ENCODE data around the gene CFAP97D2. TPM values are rescaled to one million over a fixed set of nuclear protein-coding genes. Genes with fewer than 3 reads are reported as not detected.

The CFAP97D2 gene
- total RNA-seq, 1 experiment from 2014 or later: not detected

DNA sequence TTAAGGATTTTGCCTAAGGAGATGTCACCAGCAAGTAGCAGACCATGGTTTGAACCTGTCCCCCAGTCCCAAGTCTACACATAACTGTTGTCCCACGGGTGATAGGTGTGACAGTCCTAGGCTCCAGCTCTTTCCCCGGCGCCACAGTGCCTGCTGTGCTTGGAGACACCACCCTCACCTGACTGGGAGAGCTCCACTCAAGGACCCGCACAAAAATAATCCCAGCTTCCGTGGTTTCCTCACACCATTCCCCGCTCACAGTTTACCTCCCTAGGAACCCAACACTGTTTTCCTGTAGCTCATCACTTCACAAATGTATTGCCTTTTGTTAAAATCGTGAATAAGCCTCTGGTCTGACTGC, 26.8 kb upstream of the CFAP97D2 start (continued):
- TF ChIP-seq ARID4B (CRISPR knock-in tag; IDR thresholded peaks at IDR 0.05; ENCODE audit: borderline replicate concordance) (no peak), CREB1 (CRISPR knock-in tag; IDR thresholded peaks at IDR 0.05) (no peak), GRHL2 (CRISPR knock-in tag; IDR thresholded peaks at IDR 0.05; ENCODE audit: insufficient replicate concordance, severe bottlenecking) (no peak), ATF2 (CRISPR knock-in tag; IDR thresholded peaks at IDR 0.05; ENCODE audit: borderline replicate concordance, low read depth) (no peak), FOXP4 (CRISPR knock-in tag; IDR thresholded peaks at IDR 0.05) (no peak), ZNF263 (CRISPR knock-in tag; IDR thresholded peaks at IDR 0.05; ENCODE audit: low read depth) (no peak), NR3C1 (CRISPR knock-in tag; conservative IDR thresholded peaks at IDR 0.05; ENCODE audit: low read depth) (no peak), TP53 (CRISPR knock-in tag; IDR thresholded peaks at IDR 0.05) (no peak), MXD4 (CRISPR knock-in tag; IDR thresholded peaks at IDR 0.05; ENCODE audit: borderline replicate concordance) (no peak)

- CTCF ChIA-PET: no interaction called here
- H3K27me3 Mint-ChIP-seq (ENCODE audit: low read depth): no peaks in the 10 kb centered on the region; the same call in 1 of the 2 replicates
- no peak overlapping the region for H3K4me3 Mint-ChIP-seq
- no peak overlapping the region for H3K27ac Mint-ChIP-seq
- no peaks in the 10 kb centered on the region for H3K36me3 Mint-ChIP-seq
- H3K9me3 Mint-ChIP-seq: peaks cover 8% of the 10 kb centered on the region
- no peak for TF ChIP-seq ELF4 (CRISPR knock-in tag; IDR thresholded peaks at IDR 0.05; ENCODE audit: low read depth)
- TF ChIP-seq, protein P1, sequence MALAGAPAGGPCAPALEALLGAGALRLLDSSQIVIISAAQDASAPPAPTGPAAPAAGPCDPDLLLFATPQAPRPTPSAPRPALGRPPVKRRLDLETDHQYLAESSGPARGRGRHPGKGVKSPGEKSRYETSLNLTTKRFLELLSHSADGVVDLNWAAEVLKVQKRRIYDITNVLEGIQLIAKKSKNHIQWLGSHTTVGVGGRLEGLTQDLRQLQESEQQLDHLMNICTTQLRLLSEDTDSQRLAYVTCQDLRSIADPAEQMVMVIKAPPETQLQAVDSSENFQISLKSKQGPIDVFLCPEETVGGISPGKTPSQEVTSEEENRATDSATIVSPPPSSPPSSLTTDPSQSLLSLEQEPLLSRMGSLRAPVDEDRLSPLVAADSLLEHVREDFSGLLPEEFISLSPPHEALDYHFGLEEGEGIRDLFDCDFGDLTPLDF (CRISPR knock-in tag; IDR thresholded peaks at IDR 0.05): no peak
- no peak for TF ChIP-seq ZNF512 (CRISPR knock-in tag; IDR thresholded peaks at IDR 0.05; ENCODE audit: borderline replicate concordance)
- no peak for TF ChIP-seq RORB (CRISPR knock-in tag; IDR thresholded peaks at IDR 0.05)
- no peak for TF ChIP-seq NR3C1 (CRISPR knock-in tag; conservative IDR thresholded peaks at IDR 0.05; ENCODE audit: low read depth)
- no peak for TF ChIP-seq TP53 (CRISPR knock-in tag; IDR thresholded peaks at IDR 0.05)
- TF ChIP-seq, protein P2, sequence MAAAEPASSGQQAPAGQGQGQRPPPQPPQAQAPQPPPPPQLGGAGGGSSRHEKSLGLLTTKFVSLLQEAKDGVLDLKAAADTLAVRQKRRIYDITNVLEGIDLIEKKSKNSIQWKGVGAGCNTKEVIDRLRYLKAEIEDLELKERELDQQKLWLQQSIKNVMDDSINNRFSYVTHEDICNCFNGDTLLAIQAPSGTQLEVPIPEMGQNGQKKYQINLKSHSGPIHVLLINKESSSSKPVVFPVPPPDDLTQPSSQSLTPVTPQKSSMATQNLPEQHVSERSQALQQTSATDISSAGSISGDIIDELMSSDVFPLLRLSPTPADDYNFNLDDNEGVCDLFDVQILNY (CRISPR knock-in tag; IDR thresholded peaks at IDR 0.05): no peak
- no peak for TF ChIP-seq ZNF232 (CRISPR knock-in tag; IDR thresholded peaks at IDR 0.05)
- no peak for TF ChIP-seq ETV6 (CRISPR knock-in tag; IDR thresholded peaks at IDR 0.05)
- TF ChIP-seq TCF7 (CRISPR knock-in tag; IDR thresholded peaks at IDR 0.05; ENCODE audit: low read depth): no peak
- no peak for TF ChIP-seq FOXP1 (CRISPR knock-in tag; IDR thresholded peaks at IDR 0.05; ENCODE audit: borderline replicate concordance)
- no peak for TF ChIP-seq ZNF423 (CRISPR knock-in tag; IDR thresholded peaks at IDR 0.05)
- TF ChIP-seq MAX (CRISPR knock-in tag; IDR thresholded peaks at IDR 0.05): no peak
- no peak for TF ChIP-seq NR1H2 (CRISPR knock-in tag; IDR thresholded peaks at IDR 0.05)
- TF ChIP-seq HMGXB4 (CRISPR knock-in tag; IDR thresholded peaks at IDR 0.05): no peak
- no peak for DNase-seq (ENCODE audit: low spot score)
- peak; percentile 36; the same call in 1 of the 2 replicates for ATAC-seq
- POLR2A ChIA-PET: no interaction called here
- no peaks in the 10 kb centered on the region for H3K4me1 Mint-ChIP-seq
Observed at GRCh38 chr13:114152831-114153371, 26.2 kb upstream of the CFAP97D2 start.

All from WTC11 (cell line).